ENCODE measurements around the gene PHACTR1. TPM values are rescaled to one million over a fixed set of nuclear protein-coding genes. Genes with fewer than 3 reads are reported as not detected.

PHACTR1 gene
- total RNA-seq, 4 donors from 2014 or later, result 1.2 to 3.2 (median 1.6) TPM; not detected in 1

GRCh38 chr6:12717356-12717755, 789 bp downstream of the PHACTR1 start:
- no peak overlapping the region for H3K27ac ChIP-seq
- peaks cover 54% of the 10 kb centered on the region for H3K27me3 ChIP-seq
- intact Hi-C loops (cut with DNase I; ENCODE audit: low total_unique reads) (no loop called here), in situ Hi-C loops (cut with MboI; ENCODE audit: low pct_ligation_motif_present in 1 of 4, low pct_unique_long_range_greater_than_20kb in 1 of 4, low sequenced_read_pairs in 3 of 4) (no loop called here)
- DNase-seq, result no peak
- no peak overlapping the region for H3K4me3 ChIP-seq
- TF ChIP-seq POLR2A (IDR thresholded peaks at IDR 0.05), result no peak
- no peak for TF ChIP-seq POLR2AphosphoS5 (IDR thresholded peaks at IDR 0.05)
- TF ChIP-seq EP300 (IDR thresholded peaks at IDR 0.05; ENCODE audit: low read depth), result no peak
- TF ChIP-seq CTCF (IDR thresholded peaks at IDR 0.05), result no peak
- 25 to 37% methylated on average over 9 of the region's 9 CpGs for WGBS, 2 donors (ENCODE audit: low coverage in 1 of 2)
- H3K36me3 ChIP-seq, result no peaks in the 10 kb centered on the region
- no peaks in the 10 kb centered on the region for H3K4me1 ChIP-seq
- no peaks in the 10 kb centered on the region for H3K9me3 ChIP-seq

GRCh38 chr6:12718015-12718414, 1.4 kb downstream of the PHACTR1 start:
- Histone ChIP-seq H3K27ac (no peak overlapping the region), H3K4me1 (no peaks in the 10 kb centered on the region), H3K9me3 (no peaks in the 10 kb centered on the region), H3K36me3 (no peaks in the 10 kb centered on the region), H3K4me3 (no peak overlapping the region), H3K27me3 (peaks cover 51% of the 10 kb centered on the region)
- intact Hi-C loops (cut with DNase I; ENCODE audit: low total_unique reads), result no loop called here
- WGBS, 2 donors (ENCODE audit: low coverage in 1 of 2), result 24 to 27% methylated on average over 4 to 9 of the region's 9 CpGs
- in situ Hi-C loops (cut with MboI; ENCODE audit: low pct_ligation_motif_present in 1 of 4, low pct_unique_long_range_greater_than_20kb in 1 of 4, low sequenced_read_pairs in 3 of 4), result no loop called here
- no peak for DNase-seq
- TF ChIP-seq POLR2A (IDR thresholded peaks at IDR 0.05) (no peak), EP300 (IDR thresholded peaks at IDR 0.05; ENCODE audit: low read depth) (no peak), CTCF (IDR thresholded peaks at IDR 0.05) (no peak), POLR2AphosphoS5 (IDR thresholded peaks at IDR 0.05) (no peak)

- no peaks in the 10 kb centered on the region for H3K4me1 ChIP-seq
- H3K27ac ChIP-seq, result no peak overlapping the region
- TF ChIP-seq CTCF (IDR thresholded peaks at IDR 0.05) (no peak), EP300 (IDR thresholded peaks at IDR 0.05; ENCODE audit: low read depth) (no peak), POLR2A (IDR thresholded peaks at IDR 0.05) (no peak), POLR2AphosphoS5 (IDR thresholded peaks at IDR 0.05) (no peak)
- DNase-seq, result no peak
- H3K4me3 ChIP-seq, result no peak overlapping the region
- H3K27me3 ChIP-seq, result peaks cover 50% of the 10 kb centered on the region
- WGBS, 2 donors (ENCODE audit: low coverage in 1 of 2), result 85 to 100% methylated on average over 1 to 3 of the region's 3 CpGs
- no peaks in the 10 kb centered on the region for H3K9me3 ChIP-seq
- H3K36me3 ChIP-seq, result no peaks in the 10 kb centered on the region
- intact Hi-C loops (cut with DNase I; ENCODE audit: low total_unique reads), result no loop called here
- in situ Hi-C loops (cut with MboI; ENCODE audit: low pct_ligation_motif_present in 1 of 4, low pct_unique_long_range_greater_than_20kb in 1 of 4, low sequenced_read_pairs in 3 of 4), result no loop called here
Observed at GRCh38 chr6:12719017-12719416, 2.5 kb downstream of the PHACTR1 start.

GRCh38 chr6:12720310-12720709, 3.7 kb downstream of the PHACTR1 start:
- Histone ChIP-seq H3K4me1 (no peaks in the 10 kb centered on the region), H3K4me3 (no peak overlapping the region), H3K27me3 (peaks cover 44% of the 10 kb centered on the region), H3K36me3 (no peaks in the 10 kb centered on the region), H3K27ac (no peak overlapping the region), H3K9me3 (no peaks in the 10 kb centered on the region)
- in situ Hi-C loops (cut with MboI; ENCODE audit: low pct_ligation_motif_present in 1 of 4, low pct_unique_long_range_greater_than_20kb in 1 of 4, low sequenced_read_pairs in 3 of 4), result no loop called here
- DNase-seq, result no peak
- no peak for TF ChIP-seq CTCF (IDR thresholded peaks at IDR 0.05)
- no peak for TF ChIP-seq POLR2A (IDR thresholded peaks at IDR 0.05)
- no peak for TF ChIP-seq EP300 (IDR thresholded peaks at IDR 0.05; ENCODE audit: low read depth)
- no peak for TF ChIP-seq POLR2AphosphoS5 (IDR thresholded peaks at IDR 0.05)
- 84% methylated on average over 7 of the region's 7 CpGs; no CpG with 5 or more reads in 1 of the 2 donors for WGBS, 2 donors (ENCODE audit: low coverage in 1 of 2)
- intact Hi-C loops (cut with DNase I; ENCODE audit: low total_unique reads), result no loop called here
